Heart left ventricle (tissue), 13 donors: ENCODE data around the gene RDX.

Experiments used
- CTCF ChIP-seq, 12 donors: fragments of 200-600 bp; sonication (generic) in 4 of 12; IDR thresholded peaks; one replicate each; pipeline versions ENCODE4 v1.5.0 to v1.8.0; 2018 to 2022; ENCODE audit warnings: antibody characterized with exemption in 12 of 12, mild to moderate bottlenecking in 5 of 12
- POLR2A ChIP-seq, 2 donors: fragments of 450-650 bp; IDR thresholded peaks; one replicate each; pipeline ENCODE4 v1.6.1; 2017; ENCODE audit warnings: antibody characterized with exemption in 2 of 2, mild to moderate bottlenecking in 2 of 2, moderate library complexity in 2 of 2
- donor health status: ischemic (EF 13 %, LVEDD 7.1; RV severe dilation, severe dysfunction).
- donor health status: DM: no; HTN: yes; CAD: no.
- donor health status: DM: no; HTN: no; CAD: no.
- donor health status: ischemic (EF 25% LVEDD 6.9; RV normal size, moderate dysfunction).
- donor health status: ischemic (EF 25% LVEDD 5.7; RV mildly dilated, moderate dysfunction).
- donor health status: ischemic (EF 35%, LVEDD 5.7; RV mildly dilated, moderate dysfunction).
- donor health status: nonischemic (EF 11% LVEDD 7.7; RV severe dilation, severe dysfunction).
- donor health status: DM: yes; HTN: yes; CAD: no.
- donor health status: PGD.
- donor health status: ischemic (EF 29% LVEDD 5.4; RV normal size, mild dysfunction).
- donor health status: nonischemic (EF 23%, LVEDD 6.1; RV moderate dilation, normal function).

- TF ChIP-seq CTCF (IDR thresholded peaks at IDR 0.05) (no peak), POLR2A (IDR thresholded peaks at IDR 0.05) (no peak)
Observed at GRCh38 chr11:110147962-110148709, 148.3 kb downstream of the RDX start.
